GM12864 (cell line): Measurements from ENCODE around the gene FUBP1.
"Not testable (repeated sequence)": the region's sequence is repeated elsewhere in the genome, so short reads cannot be mapped to it uniquely, and the experiment has no call there.

Experiments used
- DNase-seq: peaks from one replicate; pipeline ENCODE4 v3.0.0-alpha.2; 2011; ENCODE audit warnings: low read depth
- H3K4me3 ChIP-seq: 2 replicates; pipeline ENCODE4 v1.5.1; 2011; ENCODE audit warnings: mild to moderate bottlenecking, low read depth, low read length, control low read depth
- CTCF ChIP-seq: IDR thresholded peaks from 2 replicates; pipeline ENCODE4 v1.5.1; 2011; ENCODE audit warnings: low read depth, mild to moderate bottlenecking, moderate library complexity, low read length, control low read depth, inconsistent platforms; ENCODE audit errors: missing control alignments

Gene FUBP1

GRCh38 chr1:77987919-77988318 lies 9.0 kb upstream of the FUBP1 start:
- H3K4me3 ChIP-seq: no peak overlapping the region
- no peak for DNase-seq
- no peak for TF ChIP-seq CTCF

- no peak overlapping the region for H3K4me3 ChIP-seq
- TF ChIP-seq CTCF: no peak
- no peak for DNase-seq
Observed at GRCh38 chr1:77986810-77987209, 7.9 kb upstream of the FUBP1 start.

GRCh38 chr1:77984629-77985028 lies 5.8 kb upstream of the FUBP1 start:
- TF ChIP-seq CTCF: no peak
- H3K4me3 ChIP-seq: no peak overlapping the region
- DNase-seq: no peak

- no peak for TF ChIP-seq CTCF
- H3K4me3 ChIP-seq: no peak overlapping the region
- no peak for DNase-seq
Observed at GRCh38 chr1:77983997-77984355, 5.1 kb upstream of the FUBP1 start.

GRCh38 chr1:77983352-77983996 lies 4.6 kb upstream of the FUBP1 start:
- not testable (repeated sequence) for DNase-seq, H3K4me3 ChIP-seq

- TF ChIP-seq CTCF: no peak
- DNase-seq: peak; percentile 98
- peak overlapping the region; percentile 71 for H3K4me3 ChIP-seq
Observed at GRCh38 chr1:77978293-77978968, 441 bp downstream of the FUBP1 start.

GRCh38 chr1:77977989-77978292 lies 931 bp downstream of the FUBP1 start:
- TF ChIP-seq CTCF: no peak

More at GRCh38 chr1:77977989-77978292, 931 bp downstream of the FUBP1 start:
- no peak for DNase-seq
- H3K4me3 ChIP-seq: peak overlapping the region; percentile 71
